ENCODE measurements around the gene KCNQ2.

The KCNQ2 gene

GRCh38 chr20:63414720-63415430, 57.6 kb downstream of the KCNQ2 start:
- H3K4me3 ChIP-seq (ENCODE audit: control insufficient read depth, low read depth, low read length): no peak overlapping the region
- TF ChIP-seq CTCF (conservative IDR thresholded peaks at IDR 0.05; ENCODE audit: control insufficient read depth, insufficient read depth, low read depth, low read length): no peak

DNA sequence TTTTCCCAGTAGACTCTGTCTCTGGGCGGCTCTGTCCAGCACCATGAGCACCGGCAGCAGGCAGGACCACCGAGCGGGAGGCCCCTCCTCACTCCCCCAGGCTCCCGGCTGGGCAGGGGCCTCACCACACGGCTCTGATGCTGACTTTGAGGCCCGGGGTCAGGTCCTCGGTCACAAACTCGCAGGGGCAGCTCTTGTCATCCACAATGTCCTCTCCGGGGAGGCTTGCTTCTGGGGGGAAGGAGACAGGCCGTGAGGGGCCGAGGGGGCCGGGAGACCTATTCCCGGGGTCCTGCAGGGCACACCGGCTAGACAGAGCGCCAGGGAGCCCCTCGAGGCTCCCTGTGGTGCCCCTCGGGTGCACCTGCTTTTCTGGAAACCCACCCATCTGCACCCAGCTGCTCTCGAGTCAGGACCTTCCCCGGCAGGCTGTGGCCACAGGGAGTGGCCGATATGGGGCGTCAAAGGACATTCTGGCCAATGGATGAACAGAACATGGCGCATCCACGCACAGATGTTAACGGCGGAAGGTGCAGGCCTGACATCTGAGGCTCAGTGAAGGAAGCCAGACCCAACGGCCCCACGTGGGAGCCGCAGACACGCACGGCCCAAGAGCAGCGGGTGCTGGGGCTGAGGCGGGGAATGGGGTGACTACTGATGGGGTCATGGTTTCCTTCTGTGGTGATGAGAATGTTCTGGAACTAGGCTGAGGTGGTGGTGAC, 58.3 kb downstream of the KCNQ2 start:
- no peak for TF ChIP-seq CTCF (conservative IDR thresholded peaks at IDR 0.05; ENCODE audit: control insufficient read depth, insufficient read depth, low read depth, low read length)
- DNase-seq (ENCODE audit: low read depth): no peak
- no peak overlapping the region for H3K4me3 ChIP-seq (ENCODE audit: control insufficient read depth, low read depth, low read length)

More at GRCh38 chr20:63414720-63415430, 57.6 kb downstream of the KCNQ2 start:
- no peak for DNase-seq (ENCODE audit: low read depth)

- DNase-seq (ENCODE audit: low read depth): no peak
- no peak overlapping the region for H3K4me3 ChIP-seq (ENCODE audit: control insufficient read depth, low read depth, low read length)
- TF ChIP-seq CTCF (conservative IDR thresholded peaks at IDR 0.05; ENCODE audit: control insufficient read depth, insufficient read depth, low read depth, low read length): no peak
These were observed 59.1 kb downstream of the KCNQ2 start for GRCh38 chr20:63413323-63413722.

DNA sequence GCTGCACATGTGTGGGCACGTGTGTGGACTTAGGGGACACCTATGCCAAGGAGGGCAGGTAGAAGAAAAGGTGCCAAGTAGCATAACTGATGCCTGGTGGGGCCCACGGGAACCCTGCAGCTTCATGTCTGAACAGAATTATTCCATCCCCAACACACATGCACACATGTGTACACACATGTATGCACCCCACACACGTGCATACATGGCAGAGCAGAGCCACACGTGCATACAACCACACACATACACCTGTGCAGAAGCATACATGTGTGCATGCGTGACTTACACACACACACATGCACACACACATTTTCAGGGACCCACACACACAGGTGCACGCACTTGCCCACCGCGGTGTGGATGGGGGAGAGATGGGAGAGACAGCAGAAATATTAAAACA, 59.6 kb downstream of the KCNQ2 start:
- DNase-seq (ENCODE audit: low read depth): no peak
- H3K4me3 ChIP-seq (ENCODE audit: control insufficient read depth, low read depth, low read length): no peak overlapping the region
- no peak for TF ChIP-seq CTCF (conservative IDR thresholded peaks at IDR 0.05; ENCODE audit: control insufficient read depth, insufficient read depth, low read depth, low read length)

GRCh38 chr20:63411898-63412631, 60.4 kb downstream of the KCNQ2 start:
- TF ChIP-seq CTCF (conservative IDR thresholded peaks at IDR 0.05; ENCODE audit: control insufficient read depth, insufficient read depth, low read depth, low read length): no peak
- DNase-seq (ENCODE audit: low read depth): no peak
- no peak overlapping the region for H3K4me3 ChIP-seq (ENCODE audit: control insufficient read depth, low read depth, low read length)

GRCh38 chr20:63411151-63411897, 61.1 kb downstream of the KCNQ2 start:
- no peak for DNase-seq (ENCODE audit: low read depth)
- H3K4me3 ChIP-seq (ENCODE audit: control insufficient read depth, low read depth, low read length): no peak overlapping the region
- no peak for TF ChIP-seq CTCF (conservative IDR thresholded peaks at IDR 0.05; ENCODE audit: control insufficient read depth, insufficient read depth, low read depth, low read length)

All from fibroblast of mammary gland (primary cell).